A204.1 (cell line): ENCODE measurements around the gene LMO3.
"Not testable (repeated sequence)": the region's sequence is repeated elsewhere in the genome, so short reads cannot be mapped to it uniquely, and the experiment has no call there.

Experiments
- FAIRE-seq: peaks from 2 replicates; lab custom pipeline; 2012; peaks lifted over from hg19 to GRCh38; lab: Jason Lieb, UNC

The LMO3 gene

GRCh38 chr12:16545836-16546235, 60.1 kb downstream of the LMO3 start:
- no peak for FAIRE-seq

- no peak for FAIRE-seq
Measured at GRCh38 chr12:16542586-16542985, 63.4 kb downstream of the LMO3 start.

- FAIRE-seq: not testable (repeated sequence)
Measured at GRCh38 chr12:16537652-16538051, 68.3 kb downstream of the LMO3 start.

- FAIRE-seq: no peak
Measured at GRCh38 chr12:16531621-16532020, 74.3 kb downstream of the LMO3 start.

- no peak for FAIRE-seq
Measured at GRCh38 chr12:16530268-16530850, 75.6 kb downstream of the LMO3 start.

- no peak for FAIRE-seq
Measured at GRCh38 chr12:16526693-16527092, 79.3 kb downstream of the LMO3 start.

- no peak for FAIRE-seq
Measured at GRCh38 chr12:16524378-16524777, 81.6 kb downstream of the LMO3 start.

- no peak for FAIRE-seq
Measured at GRCh38 chr12:16523951-16524331, 82.0 kb downstream of the LMO3 start.

GRCh38 chr12:16523284-16523950, 82.5 kb downstream of the LMO3 start:
- no peak for FAIRE-seq

- FAIRE-seq: no peak
Measured at GRCh38 chr12:16520328-16520727, 85.6 kb downstream of the LMO3 start.

GRCh38 chr12:16515666-16516065, 90.3 kb downstream of the LMO3 start:
- FAIRE-seq: no peak

GRCh38 chr12:16513231-16513630, 92.7 kb downstream of the LMO3 start:
- no peak for FAIRE-seq

GRCh38 chr12:16509411-16509810, 96.6 kb downstream of the LMO3 start:
- no peak for FAIRE-seq

GRCh38 chr12:16506394-16506793, 99.6 kb downstream of the LMO3 start:
- FAIRE-seq: no peak

GRCh38 chr12:16504200-16504599, 101.8 kb downstream of the LMO3 start:
- FAIRE-seq: no peak

- no peak for FAIRE-seq
Measured at GRCh38 chr12:16499611-16500010, 106.4 kb downstream of the LMO3 start.
